Cardiac muscle cell (in vitro differentiated cells and primary cell): ENCODE results near the gene BCAS3. TPM values are rescaled to one million over a fixed set of nuclear protein-coding genes. Genes with fewer than 3 reads are reported as not detected.
A peak's percentile ranks its signal among the peaks of the same experiment; 100 is the strongest.

ENCODE experiments used
- DNase-seq, 2 donors: peaks; one replicate each; pipeline versions ENCODE4 v3.0.0 to v3.0.0-alpha.2; 2010 to 2017; ENCODE audit warnings: low read depth in 1 of 2, low spot score in 1 of 2
- H3K27ac ChIP-seq: fragments of 200-600 bp; sonication (generic); 2 replicates; pipeline ENCODE4 v1.5.1; 2016
- H3K27me3 ChIP-seq: fragments of 200-600 bp; sonication (generic); 2 replicates; pipeline ENCODE4 v1.6.0; 2016; ENCODE audit warnings: control low read depth
- H3K36me3 ChIP-seq: fragments of 200-600 bp; sonication (generic); 2 replicates; pipeline ENCODE4 v1.5.1; 2016; ENCODE audit warnings: control low read depth
- H3K4me1 ChIP-seq: fragments of 200-600 bp; sonication (generic); 2 replicates; pipeline ENCODE4 v1.8.1; 2017; ENCODE audit warnings: low read depth, mild to moderate bottlenecking, mixed run types
- H3K4me3 ChIP-seq: fragments of 200-600 bp; sonication (generic); 2 replicates; pipeline ENCODE4 v1.5.1; 2016; ENCODE audit warnings: mild to moderate bottlenecking
- H3K9me3 ChIP-seq: fragments of 200-600 bp; sonication (generic); 2 replicates; pipeline ENCODE4 v1.5.1; 2017; ENCODE audit warnings: low read depth, mild to moderate bottlenecking, control low read depth
- polyA plus RNA-seq: library from polyadenylated mRNA; unstranded; fragments of >200 nt; fragmentation: Nextera tagmentation; extraction: Ambion mirVana; gene quantifications from 2 replicates; pipeline ENCODE4 v1.2.1, GENCODE V29; 2016
- total RNA-seq: library from RNA; depleted of rRNA; stranded (reverse); fragments of >200 nt; gene quantifications from 2 replicates; pipeline ENCODE4 v1.2.3, GENCODE V29; 2016
- TF ChIP-seq, protein P1 (sequence below): IDR thresholded peaks from 2 replicates; pipeline ENCODE4 v1.5.1; 2012; ENCODE audit warnings: low read depth, mild to moderate bottlenecking, low read length

Gene BCAS3
- total and polyA plus RNA-seq, 2 experiments from 2014 or later = 36.5 to 39.6 TPM

DNA sequence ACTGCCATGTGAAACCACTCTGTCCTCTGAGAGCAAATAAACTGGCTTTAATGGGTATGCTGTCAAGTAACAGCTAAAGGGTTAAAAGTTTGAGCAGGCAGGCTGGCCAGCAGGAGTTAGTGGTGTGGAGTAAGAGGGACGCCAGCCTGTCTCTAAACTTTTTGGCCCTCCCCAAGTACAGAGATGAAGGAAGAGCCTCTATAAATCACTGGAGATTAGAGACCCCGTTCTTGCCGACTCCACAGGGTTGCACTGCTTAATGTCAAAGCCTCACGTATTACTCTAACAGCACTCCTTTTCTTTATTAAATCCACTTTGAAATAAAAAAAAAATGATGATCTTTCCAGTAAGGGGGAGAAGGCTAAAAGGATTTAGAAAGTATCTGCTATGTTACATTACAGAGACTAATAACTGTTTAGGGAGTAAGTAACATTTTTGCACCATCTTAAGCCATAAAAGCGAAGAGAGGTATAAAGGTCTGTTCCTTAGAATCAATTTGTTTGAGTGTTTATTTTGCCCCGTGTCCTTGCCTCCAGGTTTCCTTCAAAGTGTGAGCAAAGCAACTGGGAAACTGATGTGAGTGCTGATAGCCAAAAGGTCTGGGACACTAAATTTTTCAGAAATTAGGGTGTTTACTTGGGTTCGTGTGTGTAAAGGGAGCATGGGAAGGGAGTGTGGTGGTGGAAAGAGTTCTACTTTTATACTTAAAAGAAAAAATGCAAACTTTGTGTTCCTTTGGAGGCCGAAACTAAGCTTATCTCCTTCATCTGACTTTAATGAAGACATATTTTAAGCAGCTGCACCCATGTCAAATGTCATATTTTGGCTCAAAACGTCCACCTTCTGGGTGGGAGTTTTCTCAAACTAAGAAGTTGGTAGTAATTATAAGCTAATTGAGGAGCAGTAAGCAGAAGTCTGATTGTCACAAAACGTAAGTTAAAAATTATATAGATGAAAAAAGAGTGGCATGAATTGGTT, 612.0 kb downstream of the BCAS3 start:
- no peaks in the 10 kb centered on the region for H3K9me3 ChIP-seq
- no peaks in the 10 kb centered on the region for H3K27me3 ChIP-seq
- DNase-seq = peak in 1 of 2 donors; percentile 58
- peak overlapping the region; percentile 83 for H3K27ac ChIP-seq
- H3K36me3 ChIP-seq = no peaks in the 10 kb centered on the region
- TF ChIP-seq, protein P1, sequence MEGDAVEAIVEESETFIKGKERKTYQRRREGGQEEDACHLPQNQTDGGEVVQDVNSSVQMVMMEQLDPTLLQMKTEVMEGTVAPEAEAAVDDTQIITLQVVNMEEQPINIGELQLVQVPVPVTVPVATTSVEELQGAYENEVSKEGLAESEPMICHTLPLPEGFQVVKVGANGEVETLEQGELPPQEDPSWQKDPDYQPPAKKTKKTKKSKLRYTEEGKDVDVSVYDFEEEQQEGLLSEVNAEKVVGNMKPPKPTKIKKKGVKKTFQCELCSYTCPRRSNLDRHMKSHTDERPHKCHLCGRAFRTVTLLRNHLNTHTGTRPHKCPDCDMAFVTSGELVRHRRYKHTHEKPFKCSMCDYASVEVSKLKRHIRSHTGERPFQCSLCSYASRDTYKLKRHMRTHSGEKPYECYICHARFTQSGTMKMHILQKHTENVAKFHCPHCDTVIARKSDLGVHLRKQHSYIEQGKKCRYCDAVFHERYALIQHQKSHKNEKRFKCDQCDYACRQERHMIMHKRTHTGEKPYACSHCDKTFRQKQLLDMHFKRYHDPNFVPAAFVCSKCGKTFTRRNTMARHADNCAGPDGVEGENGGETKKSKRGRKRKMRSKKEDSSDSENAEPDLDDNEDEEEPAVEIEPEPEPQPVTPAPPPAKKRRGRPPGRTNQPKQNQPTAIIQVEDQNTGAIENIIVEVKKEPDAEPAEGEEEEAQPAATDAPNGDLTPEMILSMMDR = no peak
- H3K4me1 ChIP-seq = peaks cover 55% of the 10 kb centered on the region
- H3K4me3 ChIP-seq = peak overlapping the region; percentile 3

DNA sequence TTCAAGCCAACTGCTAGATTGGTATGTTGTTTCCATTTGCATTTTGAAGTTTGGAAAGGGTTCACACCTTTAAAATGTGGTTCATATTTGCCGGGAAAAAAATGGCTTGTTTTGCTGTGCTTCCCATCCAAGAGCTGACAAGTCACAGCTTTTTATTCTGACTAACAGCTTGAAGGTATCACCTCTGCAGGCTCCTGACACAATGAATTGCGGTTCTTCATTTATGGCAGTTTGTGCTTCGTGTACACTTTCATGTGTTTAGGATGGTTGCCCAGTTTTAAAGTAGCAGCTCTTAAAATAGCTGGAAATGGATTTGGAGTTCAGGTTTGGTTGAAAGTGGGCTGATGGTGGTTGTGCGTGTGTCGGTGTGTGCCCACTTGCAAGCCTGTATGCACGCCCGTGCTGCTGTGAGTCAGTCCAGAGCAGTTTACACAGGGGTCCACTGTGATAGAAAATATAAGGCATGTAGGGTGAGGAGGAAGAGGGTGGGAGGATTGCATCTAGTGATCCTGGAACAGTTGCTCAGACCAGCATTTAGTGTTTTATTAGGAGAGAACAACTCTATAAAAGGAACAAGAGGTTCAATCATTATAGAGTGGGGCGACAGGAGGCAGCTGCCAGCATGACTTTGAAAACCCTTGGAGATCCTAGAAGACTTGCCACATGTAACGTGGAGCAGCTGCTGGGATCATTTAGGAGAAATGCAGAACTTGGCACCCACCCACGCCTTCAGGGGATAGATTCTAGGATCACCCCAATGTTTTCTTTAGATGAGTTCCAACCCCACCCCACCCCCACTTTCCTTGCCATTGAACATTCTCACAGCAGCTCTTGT, 614.0 kb downstream of the BCAS3 start:
- TF ChIP-seq, protein P1 = no peak
- Histone ChIP-seq H3K4me3 (no peak overlapping the region), H3K4me1 (peaks cover 40% of the 10 kb centered on the region), H3K27ac (no peak overlapping the region), H3K9me3 (no peaks in the 10 kb centered on the region), H3K27me3 (no peaks in the 10 kb centered on the region), H3K36me3 (no peaks in the 10 kb centered on the region)
- DNase-seq = peak in 1 of 2 donors; percentile 55

DNA sequence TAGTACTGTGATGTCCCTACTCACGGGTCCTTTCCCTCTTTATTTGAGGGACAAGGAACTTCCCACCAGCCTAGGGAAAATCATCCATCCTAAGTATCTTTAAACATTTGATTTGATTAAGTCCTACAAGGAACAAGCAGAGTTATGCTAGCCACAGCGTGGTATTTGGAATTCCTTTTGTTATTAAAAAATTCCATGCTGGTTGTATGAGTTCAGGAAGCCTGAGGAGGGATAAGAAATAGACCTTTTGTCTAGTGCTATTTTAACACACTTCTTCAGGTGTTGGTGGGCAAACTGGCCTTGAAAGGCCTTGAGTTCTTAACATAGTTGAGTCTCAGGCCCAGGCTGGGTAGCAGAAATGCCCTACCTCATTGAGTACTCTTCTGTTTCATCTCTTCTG, 616.6 kb downstream of the BCAS3 start:
- DNase-seq = no peak
- Histone ChIP-seq H3K27me3 (no peaks in the 10 kb centered on the region), H3K9me3 (no peaks in the 10 kb centered on the region), H3K4me3 (no peak overlapping the region), H3K36me3 (no peaks in the 10 kb centered on the region), H3K27ac (no peak overlapping the region), H3K4me1 (peaks cover 26% of the 10 kb centered on the region)
- TF ChIP-seq, protein P1 = no peak

DNA sequence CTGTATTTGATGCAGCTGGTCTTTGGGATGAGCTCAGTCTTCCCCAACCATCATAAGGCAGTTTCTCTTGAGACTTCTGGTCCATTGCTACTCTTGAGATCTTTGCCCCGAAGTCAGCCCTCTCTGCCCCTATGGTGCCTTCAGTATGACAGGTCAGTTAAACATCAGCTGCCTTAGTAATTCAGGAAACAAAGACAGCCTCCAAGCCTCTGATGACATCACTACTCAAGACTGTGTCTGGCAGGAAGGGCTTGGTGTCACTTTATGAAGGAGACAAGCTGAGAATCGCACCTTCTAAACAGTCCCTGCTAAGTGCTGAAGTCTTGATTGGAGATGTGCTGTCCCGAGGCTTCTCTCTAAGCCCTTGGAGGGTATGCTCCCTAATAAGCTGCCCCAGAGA, 617.1 kb downstream of the BCAS3 start:
- Histone ChIP-seq H3K9me3 (no peaks in the 10 kb centered on the region), H3K4me3 (no peak overlapping the region), H3K36me3 (no peaks in the 10 kb centered on the region), H3K4me1 (peaks cover 24% of the 10 kb centered on the region), H3K27ac (no peak overlapping the region), H3K27me3 (no peaks in the 10 kb centered on the region)
- DNase-seq = peak in 1 of 2 donors; percentile 41
- TF ChIP-seq, protein P1 = no peak

DNA sequence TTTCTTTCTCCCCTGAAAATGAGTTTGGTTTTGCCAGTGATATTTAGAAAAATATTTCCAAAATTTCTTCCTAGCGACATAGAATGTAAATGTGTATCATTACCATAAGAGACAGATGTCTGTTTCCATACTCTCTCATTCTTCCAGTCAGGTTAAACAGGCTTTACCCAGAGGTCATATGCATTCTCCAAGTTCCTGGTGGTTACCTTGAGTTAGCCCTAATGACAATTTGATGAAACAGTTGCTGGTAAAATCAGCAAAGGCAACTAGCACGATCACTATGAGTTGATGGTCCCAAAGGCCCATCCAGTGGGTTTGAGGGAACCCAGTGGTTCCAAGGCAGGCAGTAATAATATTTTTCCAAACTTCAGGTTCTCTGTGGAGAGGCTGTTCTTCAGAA, 618.4 kb downstream of the BCAS3 start:
- H3K9me3 ChIP-seq = no peaks in the 10 kb centered on the region
- no peak overlapping the region for H3K27ac ChIP-seq
- TF ChIP-seq, protein P1 = no peak
- H3K4me1 ChIP-seq = peaks cover 25% of the 10 kb centered on the region
- no peaks in the 10 kb centered on the region for H3K27me3 ChIP-seq
- H3K36me3 ChIP-seq = no peaks in the 10 kb centered on the region
- no peak for DNase-seq
- no peak overlapping the region for H3K4me3 ChIP-seq
